IMR-90 (cell line): Measurements from ENCODE around the gene MYO5A.

ENCODE experiments used
- CEBPB ChIP-seq: IDR thresholded peaks from 2 replicates; pipeline ENCODE4 v1.6.1; 2012; ENCODE audit warnings: low read depth, low read length, improper control_type of control experiment
- MAFK ChIP-seq: IDR thresholded peaks from 2 replicates; pipeline ENCODE4 v1.6.1; 2012; ENCODE audit warnings: low read depth, low read length, improper control_type of control experiment
- MXI1 ChIP-seq: IDR thresholded peaks from 2 replicates; pipeline ENCODE4 v1.6.1; 2012; ENCODE audit warnings: low read depth, mild to moderate bottlenecking, low read length, moderate library complexity, borderline replicate concordance
- NFE2L2 ChIP-seq: fragments of 150-350 bp; IDR thresholded peaks from 2 replicates; pipeline ENCODE4 v1.6.1; 2016; ENCODE audit warnings: low read depth, mild to moderate bottlenecking, low read length
- POLR2A ChIP-seq: IDR thresholded peaks from 2 replicates; pipeline ENCODE4 v1.6.1; 2012; ENCODE audit warnings: mild to moderate bottlenecking, low read depth, low read length
- RAD21 ChIP-seq: IDR thresholded peaks from 2 replicates; pipeline ENCODE4 v1.6.1; 2012; ENCODE audit warnings: low read length, improper control_type of control experiment
- RFX5 ChIP-seq: IDR thresholded peaks from 2 replicates; pipeline ENCODE4 v1.8.0; 2012; ENCODE audit warnings: low read depth, mild to moderate bottlenecking, low read length, moderate library complexity
- SMC3 ChIP-seq: fragments of 150-350 bp; IDR thresholded peaks from 2 replicates; pipeline ENCODE4 v1.6.1; 2016; ENCODE audit warnings: low read depth, mild to moderate bottlenecking, antibody characterized with exemption, low read length, moderate library complexity
- TF ChIP-seq, protein P1 (sequence below): conservative IDR thresholded peaks from 2 replicates; pipeline ENCODE4 v1.5.1; 2012; ENCODE audit warnings: mild to moderate bottlenecking, low read depth, low read length, improper control_type of control experiment
- TF ChIP-seq, protein P2 (sequence below): fragments of 150-350 bp; IDR thresholded peaks from 2 replicates; pipeline ENCODE4 v1.6.1; 2017; ENCODE audit warnings: mild to moderate bottlenecking, antibody characterized with exemption, low read length, low read depth

DNA sequence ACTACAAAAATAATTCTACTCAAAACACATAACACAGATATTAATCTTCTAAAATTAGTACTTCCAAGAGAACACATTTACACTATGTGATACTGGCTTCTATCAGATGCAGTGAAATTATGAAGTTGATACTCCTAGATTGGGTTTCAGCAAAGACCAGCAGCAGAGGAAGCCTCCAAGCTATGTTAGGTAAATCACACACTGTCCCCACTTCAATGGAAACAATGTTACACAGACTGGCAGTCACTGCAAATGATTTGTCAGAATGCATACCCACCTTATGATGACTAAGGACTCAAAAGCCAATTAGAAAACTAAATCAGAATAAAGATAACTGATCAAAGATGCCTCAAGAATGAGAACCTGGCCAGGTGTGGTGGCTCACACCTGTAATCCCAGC, 143.0 kb downstream of the MYO5A start:
- TF ChIP-seq POLR2A (no peak), NFE2L2 (no peak), MXI1 (no peak), RAD21 (no peak), MAFK (no peak), SMC3 (no peak), RFX5 (no peak), CEBPB (no peak)
- TF ChIP-seq, protein P1, sequence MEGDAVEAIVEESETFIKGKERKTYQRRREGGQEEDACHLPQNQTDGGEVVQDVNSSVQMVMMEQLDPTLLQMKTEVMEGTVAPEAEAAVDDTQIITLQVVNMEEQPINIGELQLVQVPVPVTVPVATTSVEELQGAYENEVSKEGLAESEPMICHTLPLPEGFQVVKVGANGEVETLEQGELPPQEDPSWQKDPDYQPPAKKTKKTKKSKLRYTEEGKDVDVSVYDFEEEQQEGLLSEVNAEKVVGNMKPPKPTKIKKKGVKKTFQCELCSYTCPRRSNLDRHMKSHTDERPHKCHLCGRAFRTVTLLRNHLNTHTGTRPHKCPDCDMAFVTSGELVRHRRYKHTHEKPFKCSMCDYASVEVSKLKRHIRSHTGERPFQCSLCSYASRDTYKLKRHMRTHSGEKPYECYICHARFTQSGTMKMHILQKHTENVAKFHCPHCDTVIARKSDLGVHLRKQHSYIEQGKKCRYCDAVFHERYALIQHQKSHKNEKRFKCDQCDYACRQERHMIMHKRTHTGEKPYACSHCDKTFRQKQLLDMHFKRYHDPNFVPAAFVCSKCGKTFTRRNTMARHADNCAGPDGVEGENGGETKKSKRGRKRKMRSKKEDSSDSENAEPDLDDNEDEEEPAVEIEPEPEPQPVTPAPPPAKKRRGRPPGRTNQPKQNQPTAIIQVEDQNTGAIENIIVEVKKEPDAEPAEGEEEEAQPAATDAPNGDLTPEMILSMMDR, result no peak
- TF ChIP-seq, protein P2, sequence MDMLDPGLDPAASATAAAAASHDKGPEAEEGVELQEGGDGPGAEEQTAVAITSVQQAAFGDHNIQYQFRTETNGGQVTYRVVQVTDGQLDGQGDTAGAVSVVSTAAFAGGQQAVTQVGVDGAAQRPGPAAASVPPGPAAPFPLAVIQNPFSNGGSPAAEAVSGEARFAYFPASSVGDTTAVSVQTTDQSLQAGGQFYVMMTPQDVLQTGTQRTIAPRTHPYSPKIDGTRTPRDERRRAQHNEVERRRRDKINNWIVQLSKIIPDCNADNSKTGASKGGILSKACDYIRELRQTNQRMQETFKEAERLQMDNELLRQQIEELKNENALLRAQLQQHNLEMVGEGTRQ, result no peak
